GM13976 (cell line): ENCODE results near the gene ATOH8.

Experiments
- DNase-seq: peaks from one replicate; pipeline ENCODE4 v3.0.0; 2012; ENCODE audit warnings: low spot score
- CTCF ChIP-seq: IDR thresholded peaks from 2 replicates; pipeline ENCODE4 v1.5.1; 2012; ENCODE audit warnings: borderline replicate concordance, mild to moderate bottlenecking; ENCODE audit not compliant: insufficient read depth; ENCODE audit errors: extremely low read depth, missing control alignments, control extremely low read depth
- in situ Hi-C: fragments of 300-500 bp; cut with MboI; formaldehyde crosslinking; loops from one replicate; pipeline ENCODE4 v1.12.0; 2022; ENCODE audit warnings: low sequenced_read_pairs, mixed read lengths, inconsistent platforms; ENCODE audit not compliant: unreplicated experiment

The ATOH8 gene

GRCh38 chr2:85730686-85731230 is 23.0 kb upstream of the ATOH8 start:
- no peak for TF ChIP-seq CTCF
- no peak for DNase-seq
- in situ Hi-C loops: no loop called here

DNA sequence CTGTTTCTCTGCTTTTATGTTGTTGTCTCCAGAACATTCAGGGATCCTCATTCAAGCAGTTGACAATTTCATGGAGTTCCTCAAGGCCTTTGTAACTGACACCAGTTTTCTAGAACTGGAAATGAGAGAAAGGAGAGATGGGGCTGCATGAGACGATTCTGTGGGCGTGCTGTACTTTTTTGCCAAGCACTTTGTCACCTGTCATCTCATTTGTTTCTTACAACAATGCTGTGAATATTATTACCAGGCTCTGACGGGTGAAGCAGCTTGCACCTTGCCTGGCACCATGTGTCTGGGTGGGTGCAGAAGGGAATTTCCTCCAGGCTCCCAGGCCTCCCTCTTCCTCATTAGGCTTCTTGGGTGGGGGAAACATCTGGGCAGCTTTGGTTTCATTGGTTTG is 22.2 kb upstream of the ATOH8 start:
- in situ Hi-C loops: no loop called here
- no peak for DNase-seq
- no peak for TF ChIP-seq CTCF

- in situ Hi-C loops: no loop called here
These were observed 21.2 kb upstream of the ATOH8 start for GRCh38 chr2:85732467-85733120.

GRCh38 chr2:85733121-85733960 is 20.4 kb upstream of the ATOH8 start:
- in situ Hi-C loops: no loop called here
- DNase-seq: no peak
- no peak for TF ChIP-seq CTCF

More at GRCh38 chr2:85732467-85733120, 21.2 kb upstream of the ATOH8 start:
- DNase-seq: no peak
- no peak for TF ChIP-seq CTCF

GRCh38 chr2:85734015-85734414 is 19.8 kb upstream of the ATOH8 start:
- in situ Hi-C loops: no loop called here
- no peak for TF ChIP-seq CTCF

DNA sequence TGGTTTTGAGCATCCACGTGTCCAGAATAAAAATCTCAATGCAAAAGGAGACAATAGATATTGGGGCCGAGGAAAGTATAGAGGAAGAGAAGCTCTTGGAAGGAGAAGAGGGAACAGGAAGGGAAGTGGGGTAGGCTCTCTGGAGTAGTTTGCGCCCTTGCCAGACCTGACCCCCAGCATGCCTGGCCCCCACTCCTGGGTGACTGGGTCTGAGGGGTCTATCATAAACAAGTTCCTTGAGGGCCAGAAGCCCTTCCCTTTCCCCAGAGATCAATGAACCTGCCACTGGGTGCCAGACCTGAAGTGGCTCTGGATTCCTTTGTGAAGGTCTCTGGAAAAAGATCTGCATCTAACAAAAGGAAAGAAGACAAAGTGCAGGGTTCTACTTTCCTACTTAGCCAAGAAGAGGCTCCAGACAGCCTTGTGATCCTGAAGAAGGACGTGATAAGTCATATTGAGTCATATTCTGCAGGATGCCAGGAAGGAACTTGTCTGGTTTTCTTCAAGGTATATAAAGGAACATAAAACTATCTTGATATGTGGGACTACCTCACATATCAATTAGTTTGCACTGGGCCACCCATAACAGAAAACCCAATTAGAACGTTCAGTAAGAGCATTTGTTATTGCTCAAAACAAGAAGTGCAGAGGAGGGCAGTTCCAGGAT is 18.7 kb upstream of the ATOH8 start:
- TF ChIP-seq CTCF: no peak
- in situ Hi-C loops: loop anchor here (5.0 kb wide), 1 partner anchor 77 kb away; no protein-coding TSS in a partner anchor
- DNase-seq: no peak

More at GRCh38 chr2:85734015-85734414, 19.8 kb upstream of the ATOH8 start:
- DNase-seq: no peak
